Activated CD4-positive, CD25-positive, alpha-beta regulatory T cell treated with anti-CD3 and anti-CD28 coated beads, Interleukin-2, amount 50 U/mL, for 72 hours (primary cell): ENCODE measurements around the gene ANK3.
"Not testable (repeated sequence)": the region's sequence is repeated elsewhere in the genome, so short reads cannot be mapped to it uniquely, and the experiment has no call there.

Source experiments
- DNase-seq: peaks from one replicate; pipeline ENCODE4 v3.0.0; 2021

Gene ANK3

GRCh38 chr10:60073397-60073780 lies 316.3 kb downstream of the ANK3 start:
- no peak for DNase-seq

- DNase-seq, result no peak
Observed at GRCh38 chr10:60069311-60069710, 320.4 kb downstream of the ANK3 start.

GRCh38 chr10:60050366-60050765 lies 339.3 kb downstream of the ANK3 start:
- no peak for DNase-seq

- no peak for DNase-seq
Observed at GRCh38 chr10:60048091-60048501, 341.6 kb downstream of the ANK3 start.

- DNase-seq, result no peak
Observed at GRCh38 chr10:60045571-60045970, 344.1 kb downstream of the ANK3 start.

GRCh38 chr10:60044971-60045370 lies 344.7 kb downstream of the ANK3 start:
- DNase-seq, result no peak

- no peak for DNase-seq
Observed at GRCh38 chr10:60044242-60044641, 345.4 kb downstream of the ANK3 start.

- no peak for DNase-seq
Observed at GRCh38 chr10:60043561-60044241, 346.0 kb downstream of the ANK3 start.

- no peak for DNase-seq
Observed at GRCh38 chr10:60042914-60043313, 346.8 kb downstream of the ANK3 start.

- no peak for DNase-seq
Observed at GRCh38 chr10:60042262-60042661, 347.4 kb downstream of the ANK3 start.

GRCh38 chr10:60041489-60042133 lies 348.1 kb downstream of the ANK3 start:
- no peak for DNase-seq

- no peak for DNase-seq
Observed at GRCh38 chr10:60040014-60040662, 349.5 kb downstream of the ANK3 start.

- no peak for DNase-seq
Observed at GRCh38 chr10:60035984-60036383, 353.7 kb downstream of the ANK3 start.

GRCh38 chr10:60035375-60035774 lies 354.3 kb downstream of the ANK3 start:
- DNase-seq, result not testable (repeated sequence)

GRCh38 chr10:60032723-60033122 lies 357.0 kb downstream of the ANK3 start:
- no peak for DNase-seq

- DNase-seq, result no peak
Observed at GRCh38 chr10:60031664-60032063, 358.0 kb downstream of the ANK3 start.

- DNase-seq, result no peak
Observed at GRCh38 chr10:60031183-60031582, 358.5 kb downstream of the ANK3 start.

GRCh38 chr10:60029475-60029874 lies 360.2 kb downstream of the ANK3 start:
- no peak for DNase-seq

- no peak for DNase-seq
Observed at GRCh38 chr10:60028081-60028480, 361.6 kb downstream of the ANK3 start.

- no peak for DNase-seq
Observed at GRCh38 chr10:60025279-60025678, 364.4 kb downstream of the ANK3 start.

GRCh38 chr10:60024506-60024905 lies 365.2 kb downstream of the ANK3 start:
- DNase-seq, result no peak

GRCh38 chr10:60023155-60023877 lies 366.4 kb downstream of the ANK3 start:
- no peak for DNase-seq

- no peak for DNase-seq
Observed at GRCh38 chr10:60021361-60021760, 368.3 kb downstream of the ANK3 start.

GRCh38 chr10:60016794-60017193 lies 372.9 kb downstream of the ANK3 start:
- DNase-seq, result no peak
